HepG2 (cell line): Measurements from ENCODE around the gene PPP4R2. TPM values are rescaled to one million over a fixed set of nuclear protein-coding genes. Genes with fewer than 3 reads are reported as not detected.

Source experiments
- CTCF ChIP-seq: sonication (generic); formaldehyde crosslinking; IDR thresholded peaks from 2 replicates; pipeline ENCODE4 v1.5.0; 2020; ENCODE audit warnings: mild to moderate bottlenecking, missing genetic modification reagents, moderate library complexity
- ETV5 ChIP-seq: IDR thresholded peaks from 2 replicates; pipeline ENCODE4 v1.6.1; 2018; ENCODE audit warnings: missing biosample characterization, missing genetic modification reagents, inconsistent platforms, borderline replicate concordance
- HHEX ChIP-seq: IDR thresholded peaks from 2 replicates; pipeline ENCODE4 v1.6.1; 2016; ENCODE audit warnings: control low read depth
- HOXD1 ChIP-seq: sonication (generic); formaldehyde crosslinking; IDR thresholded peaks from 2 replicates; pipeline ENCODE4 v1.5.0; 2020; ENCODE audit warnings: missing genetic modification reagents
- NAIF1 ChIP-seq: sonication (generic); formaldehyde crosslinking; IDR thresholded peaks from 2 replicates; pipeline ENCODE4 v1.5.0; 2020; ENCODE audit warnings: mild to moderate bottlenecking, missing genetic modification reagents, borderline replicate concordance
- NFKB2 ChIP-seq: sonication (generic); formaldehyde crosslinking; IDR thresholded peaks from 2 replicates; pipeline ENCODE4 v1.4.0; 2020; ENCODE audit warnings: missing genetic modification reagents, borderline replicate concordance
- NR2F2 ChIP-seq: IDR thresholded peaks from 2 replicates; pipeline ENCODE4 v1.6.1; 2012; ENCODE audit warnings: low read depth, inconsistent platforms, borderline replicate concordance
- ONECUT2 ChIP-seq: sonication (generic); formaldehyde crosslinking; IDR thresholded peaks from 2 replicates; pipeline ENCODE4 v1.4.0; 2020; ENCODE audit warnings: missing genetic modification reagents
- TCF12 ChIP-seq, 2 experiments: fragments of 450-650 bp in 1 of 2; sonication (generic) in 1 of 2; formaldehyde crosslinking in 1 of 2; IDR thresholded peaks; 2 replicates each; pipeline versions ENCODE4 v1.6.1 to v1.8.0; 2017 to 2022; ENCODE audit warnings: antibody characterized with exemption in 1 of 2, mild to moderate bottlenecking in 1 of 2, missing genetic modification reagents in 1 of 2, moderate library complexity in 1 of 2
- ZFP62 ChIP-seq: sonication (generic); formaldehyde crosslinking; IDR thresholded peaks from 2 replicates; pipeline ENCODE4 v1.4.0; 2020; ENCODE audit warnings: missing genetic modification reagents
- ZNF124 ChIP-seq: sonication (generic); formaldehyde crosslinking; IDR thresholded peaks from 2 replicates; pipeline ENCODE4 v1.4.0; 2020; ENCODE audit warnings: missing genetic modification reagents
- ZNF318 ChIP-seq: sonication (generic); formaldehyde crosslinking; IDR thresholded peaks from 2 replicates; pipeline ENCODE4 v1.4.0; 2020; ENCODE audit warnings: mild to moderate bottlenecking, missing genetic modification reagents
- ZNF678 ChIP-seq: sonication (generic); formaldehyde crosslinking; IDR thresholded peaks from 2 replicates; pipeline ENCODE4 v1.4.0; 2020; ENCODE audit warnings: mild to moderate bottlenecking, missing genetic modification reagents
- ZNF687 ChIP-seq: sonication (generic); formaldehyde crosslinking; IDR thresholded peaks from 2 replicates; pipeline ENCODE4 v1.5.1; 2020; ENCODE audit warnings: mild to moderate bottlenecking, missing genetic modification reagents, moderate library complexity
- ZNF775 ChIP-seq: sonication (generic); formaldehyde crosslinking; IDR thresholded peaks from 2 replicates; pipeline ENCODE4 v1.4.0; 2020; ENCODE audit warnings: missing genetic modification reagents, mild to moderate bottlenecking, moderate library complexity, borderline replicate concordance
- polyA plus RNA-seq, 8 experiments: library from polyadenylated mRNA; depleted of rRNA in 3 of 8; stranded (reverse) in 7 of 8; unstranded in 1 of 8; fragments of >200 nt; fragmentation: Illumina TruSeq in 4 of 8; extraction: Trizol in 4 of 8; gene quantifications; 2 replicates each; pipeline versions ENCODE4 v1.2.1 to v1.2.3, GENCODE V29; 2011 to 2016; ENCODE audit warnings: low read depth in 4 of 8, missing spikeins in 1 of 8, mixed read lengths in 1 of 8; ENCODE audit not compliant: insufficient read depth in 1 of 8
- total RNA-seq, 5 experiments: library from RNA; depleted of rRNA; stranded (reverse); fragments of >200 nt; fragmentation: Illumina TruSeq; extraction: Trizol; gene quantifications; 2 replicates each; pipeline ENCODE4 v1.2.3, GENCODE V29; 2016; ENCODE audit warnings: low read depth in 1 of 5

Gene PPP4R2
- total and polyA plus RNA-seq, 2 of the 13 experiments (the other 11 are each of a cell fraction or from before 2014, with no cell fraction given), result 22.3 to 161 TPM

GRCh38 chr3:72996473-72997333 is at the start of gene PPP4R2 (continued):
- no peak for TF ChIP-seq ZNF318 (CRISPR knock-in tag)
- TF ChIP-seq ZNF124 (CRISPR knock-in tag), result no peak
- TF ChIP-seq HOXD1, result no peak
- TF ChIP-seq NR2F2, result no peak
- TF ChIP-seq ETV5 (CRISPR knock-in tag), result no peak; the same call in 1 of the 2 replicates
- no peak for TF ChIP-seq NFKB2 (CRISPR knock-in tag)
- TF ChIP-seq NAIF1 (CRISPR knock-in tag), result no peak
- no peak for TF ChIP-seq HHEX (CRISPR knock-in tag)
- TF ChIP-seq CTCF (CRISPR knock-in tag), result peak; percentile 34
- TF ChIP-seq ONECUT2 (CRISPR knock-in tag), result no peak
- TF ChIP-seq ZNF775, result no peak
- no peak for TF ChIP-seq TCF12 (IDR thresholded peaks at IDR 0.05)
- no peak for TF ChIP-seq TCF12 (CRISPR knock-in tag; IDR thresholded peaks at IDR 0.05)
- TF ChIP-seq ZNF678, result no peak
- peak; percentile 98 for TF ChIP-seq ZNF687
- no peak for TF ChIP-seq ZFP62 (CRISPR knock-in tag)
